Muscle of back (tissue), 11 donors: ENCODE results near the gene GORAB. TPM values are rescaled to one million over a fixed set of nuclear protein-coding genes. Genes with fewer than 3 reads are reported as not detected.

Experiments used
- DNase-seq, 3 donors: peaks; one replicate each; pipeline versions ENCODE4 v3.0.0 to v3.0.0-alpha.2; 2013
- polyA plus RNA-seq, 10 donors: library from polyadenylated mRNA; unstranded; fragments of 120-200 nt; gene quantifications; one replicate each; pipeline ENCODE4 v1.2.1, GENCODE V29; 2013; ENCODE audit not compliant: insufficient read length in 10 of 10

The GORAB gene
- polyA plus RNA-seq, 10 donors: 12.5 to 18.8 (median 16.4) TPM

DNA sequence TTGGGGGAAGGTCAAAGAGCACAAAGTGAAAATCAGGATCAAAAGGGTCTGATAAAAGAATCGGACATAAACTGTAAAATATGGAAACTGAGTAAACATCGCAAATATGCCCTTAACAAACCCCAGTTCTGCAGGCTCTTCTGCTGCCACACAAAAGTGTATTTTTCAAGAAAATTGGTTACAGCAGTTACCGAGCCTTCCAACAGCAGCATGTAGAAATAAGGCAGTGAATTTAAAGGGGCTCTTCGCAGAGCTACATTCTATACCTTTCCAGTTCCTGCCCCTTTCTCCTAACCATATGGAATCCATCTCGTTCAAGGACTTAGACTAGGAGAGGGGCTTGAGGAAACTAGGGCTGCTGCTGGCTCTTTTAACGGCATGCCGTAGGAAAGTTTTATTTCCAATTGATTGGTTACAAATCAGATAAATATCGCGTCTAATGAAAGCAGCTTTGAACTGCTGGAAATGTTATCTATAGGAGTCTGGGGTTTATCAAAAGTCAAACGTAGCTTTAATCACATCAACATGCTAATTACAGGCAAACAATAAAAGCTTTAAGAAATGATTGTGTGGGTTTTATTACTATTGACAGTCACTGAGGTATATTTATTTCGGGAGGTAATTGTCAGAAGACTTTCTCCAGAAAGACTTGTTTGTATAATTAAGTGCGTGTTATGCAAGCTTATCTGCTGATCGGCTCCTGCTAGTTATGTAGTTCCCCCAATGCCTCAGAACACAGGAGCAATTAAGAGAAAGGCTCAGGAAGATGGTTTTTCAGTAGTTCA, 59.1 kb downstream of the GORAB start:
- no peak for DNase-seq

GRCh38 chr1:170592591-170593111, 60.7 kb downstream of the GORAB start:
- no peak for DNase-seq

DNA sequence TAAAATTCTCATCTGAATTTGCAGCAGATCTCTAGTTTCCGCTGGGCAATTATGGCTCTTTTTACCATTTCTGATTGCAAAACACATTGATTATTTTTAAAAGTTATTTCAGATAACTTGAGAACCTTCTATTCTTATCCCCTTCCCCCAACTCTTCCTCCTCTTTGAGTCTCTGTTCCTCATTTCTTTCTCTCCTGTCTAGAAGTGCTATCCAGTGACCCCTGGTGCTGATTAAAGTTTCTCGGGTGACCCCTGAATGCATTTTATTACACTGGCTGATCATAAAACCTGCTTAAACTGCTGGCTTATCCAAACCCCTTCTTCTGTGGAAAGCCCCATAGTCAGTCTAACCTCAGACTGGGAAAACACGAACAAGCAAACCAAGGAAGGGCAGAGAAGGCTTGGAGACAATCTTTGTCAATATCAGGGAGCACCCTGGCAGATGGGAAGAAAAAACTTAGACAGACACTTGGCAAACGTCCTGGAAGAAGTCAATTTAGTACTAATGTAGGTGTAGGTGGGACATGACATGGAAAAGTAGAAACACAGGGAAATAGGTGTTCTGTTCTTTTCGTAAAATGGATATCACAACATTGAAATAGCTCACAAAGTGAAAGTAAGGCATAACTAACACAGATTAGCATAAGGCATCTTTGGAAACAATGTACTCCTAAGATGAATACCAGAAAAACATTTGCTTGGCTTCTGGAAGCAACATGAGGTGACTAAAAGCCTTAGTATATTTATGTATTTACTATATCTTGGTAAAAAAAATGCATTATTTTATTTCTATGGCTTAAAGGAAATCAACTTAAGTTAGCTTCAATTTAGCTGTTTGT, 61.4 kb downstream of the GORAB start:
- peak in 1 of 3 donors; percentile 56 for DNase-seq

GRCh38 chr1:170594066-170594626, 62.2 kb downstream of the GORAB start:
- peak in 1 of 3 donors; percentile 33 for DNase-seq

- no peak for DNase-seq
Observed at GRCh38 chr1:170596701-170597100, 64.7 kb downstream of the GORAB start.

DNA sequence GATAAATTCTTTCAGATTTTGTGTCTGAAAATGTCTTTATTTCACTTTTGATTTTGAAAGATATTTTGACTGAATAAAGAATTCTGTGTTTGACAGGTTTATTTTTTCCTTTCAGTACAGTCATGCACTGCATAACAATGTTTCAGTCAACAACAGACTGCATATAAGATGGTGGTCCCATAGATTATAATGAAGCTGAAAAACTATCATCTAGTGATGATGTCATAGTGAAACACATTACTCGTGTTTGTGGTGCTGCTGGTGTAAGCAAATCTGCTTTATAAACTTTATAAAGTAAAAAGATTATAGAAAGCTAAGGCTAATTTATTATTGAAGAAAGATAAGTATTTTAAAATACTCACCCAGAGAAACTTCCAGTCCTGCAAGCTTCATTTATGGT, 66.7 kb downstream of the GORAB start:
- DNase-seq: no peak

- DNase-seq: no peak
Observed at GRCh38 chr1:170599033-170599432, 67.1 kb downstream of the GORAB start.

- DNase-seq: no peak
Observed at GRCh38 chr1:170601866-170602265, 69.9 kb downstream of the GORAB start.

Other genes starting within 250 kb of the GORAB start
- gene PRRX1, start 132.0 kb downstream of the GORAB start, polyA plus RNA-seq: 100 to 1,000 TPM; 152 to 217 (median 184) TPM